ENCODE measurements around the gene LRRC23.
A peak's percentile ranks its signal among the peaks of the same experiment; 100 is the strongest.

LRRC23 gene

DNA sequence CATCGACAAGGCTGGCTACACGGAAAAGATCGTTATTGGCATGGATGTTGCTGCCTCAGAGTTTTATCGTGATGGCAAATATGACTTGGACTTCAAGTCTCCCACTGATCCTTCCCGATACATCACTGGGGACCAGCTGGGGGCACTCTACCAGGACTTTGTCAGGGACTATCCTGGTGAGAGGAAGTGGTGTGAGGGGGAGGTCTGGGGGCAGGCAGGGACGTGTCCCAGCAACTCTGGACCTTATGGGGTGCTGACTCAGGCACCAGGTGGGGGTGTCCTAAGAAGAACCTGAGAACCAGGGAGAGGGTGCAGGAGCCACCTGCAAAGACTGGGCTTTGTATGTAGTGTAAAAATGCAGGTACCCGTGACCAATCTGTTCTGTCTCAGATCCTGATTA, 15.0 kb downstream of the LRRC23 start:
- Histone ChIP-seq H3K9ac (ENCODE audit: low read length) (no peak overlapping the region), H4K91ac (ENCODE audit: low read depth, low read length) (no peak overlapping the region), H4K8ac (ENCODE audit: low read depth, low read length) (no peak overlapping the region), H3K4me2 (ENCODE audit: low read length) (no peak overlapping the region), H4K12ac (ENCODE audit: low read depth, low read length) (no peak overlapping the region), H3K23ac (ENCODE audit: low read length) (no peak overlapping the region), H3K79me2 (ENCODE audit: control insufficient read depth, insufficient read depth, low read length, poor library complexity) (no peaks in the 10 kb centered on the region), H2AFZ (ENCODE audit: insufficient read depth, low read length, poor library complexity) (no peak overlapping the region), H3K14ac (ENCODE audit: low read length) (no peak overlapping the region), H2BK12ac (ENCODE audit: low read length) (no peak overlapping the region), H3K36me3 (ENCODE audit: control insufficient read depth in 1 of 2, insufficient read depth in 2 of 2, low read length in 2 of 2) (no peaks in the 10 kb centered on the region), H3K4me1 (ENCODE audit: control insufficient read depth in 1 of 2, insufficient read depth in 2 of 2, low read length in 2 of 2) (peaks cover 2% of the 10 kb centered on the region in 2 experiments), H3K4me3 (ENCODE audit: low read depth, low read length) (no peak overlapping the region), H3K79me1 (ENCODE audit: low read length) (no peaks in the 10 kb centered on the region), H2BK120ac (ENCODE audit: insufficient read depth, low read length, poor library complexity) (no peak overlapping the region), H3K9me3 (ENCODE audit: insufficient read depth, low read depth, low read length) (no peaks in the 10 kb centered on the region), H3K27me3 (ENCODE audit: insufficient read depth, low read length) (peaks cover 9% of the 10 kb centered on the region), H3K18ac (ENCODE audit: low read length) (no peak overlapping the region), H2BK5ac (ENCODE audit: low read depth, low read length, poor library complexity) (no peak overlapping the region), H3K27ac (ENCODE audit: low read depth, low read length) (no peak overlapping the region), H2AK5ac (ENCODE audit: low read length) (no peak overlapping the region), H3K4ac (ENCODE audit: low read depth, low read length) (no peak overlapping the region)
- WGBS (ENCODE audit: extremely low coverage, insufficient coverage, insufficient read length), result no CpG with 5 or more reads among the region's 7 CpGs
- no peak for DNase-seq

DNA sequence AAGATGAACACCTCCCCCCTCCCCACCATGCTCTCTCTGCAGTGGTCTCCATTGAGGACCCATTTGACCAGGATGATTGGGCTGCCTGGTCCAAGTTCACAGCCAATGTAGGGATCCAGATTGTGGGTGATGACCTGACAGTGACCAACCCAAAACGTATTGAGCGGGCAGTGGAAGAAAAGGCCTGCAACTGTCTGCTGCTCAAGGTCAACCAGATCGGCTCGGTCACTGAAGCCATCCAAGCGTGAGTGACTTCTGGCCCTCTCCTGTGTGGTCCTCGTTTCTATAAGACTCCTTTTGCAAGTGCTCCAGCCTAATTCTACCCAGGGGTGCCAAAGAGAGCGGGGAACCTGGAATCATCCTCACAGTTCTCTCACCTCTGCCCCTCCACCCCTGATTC, 16.9 kb downstream of the LRRC23 start:
- no peaks in the 10 kb centered on the region for H3K27me3 ChIP-seq (ENCODE audit: insufficient read depth, low read length)
- peaks cover 2% of the 10 kb centered on the region for H3K79me2 ChIP-seq (ENCODE audit: control insufficient read depth, insufficient read depth, low read length, poor library complexity)
- no peak overlapping the region for H3K4ac ChIP-seq (ENCODE audit: low read depth, low read length)
- no peak overlapping the region for H4K91ac ChIP-seq (ENCODE audit: low read depth, low read length)
- H3K4me3 ChIP-seq (ENCODE audit: low read depth, low read length), result no peak overlapping the region
- H3K14ac ChIP-seq (ENCODE audit: low read length), result no peak overlapping the region
- no peak overlapping the region for H3K23ac ChIP-seq (ENCODE audit: low read length)
- no peak overlapping the region for H3K4me2 ChIP-seq (ENCODE audit: low read length)
- whole genome bisulfite sequencing (ENCODE audit: extremely low coverage, insufficient coverage, insufficient read length), result no CpG with 5 or more reads among the region's 7 CpGs
- H3K79me1 ChIP-seq (ENCODE audit: low read length), result peaks cover 12% of the 10 kb centered on the region
- peaks cover 19 to 21% of the 10 kb centered on the region in 2 experiments for H3K4me1 ChIP-seq (ENCODE audit: control insufficient read depth in 1 of 2, insufficient read depth in 2 of 2, low read length in 2 of 2)
- H4K8ac ChIP-seq (ENCODE audit: low read depth, low read length), result no peak overlapping the region
- H2BK120ac ChIP-seq (ENCODE audit: insufficient read depth, low read length, poor library complexity), result no peak overlapping the region
- no peak overlapping the region for H2AFZ ChIP-seq (ENCODE audit: insufficient read depth, low read length, poor library complexity)
- no peak for DNase-seq
- no peak overlapping the region for H3K27ac ChIP-seq (ENCODE audit: low read depth, low read length)
- H2BK5ac ChIP-seq (ENCODE audit: low read depth, low read length, poor library complexity), result no peak overlapping the region
- no peak overlapping the region for H2AK5ac ChIP-seq (ENCODE audit: low read length)
- peak overlapping the region; percentile 19 for H3K9ac ChIP-seq (ENCODE audit: low read length)
- no peak overlapping the region for H2BK12ac ChIP-seq (ENCODE audit: low read length)
- no peaks in the 10 kb centered on the region for H3K36me3 ChIP-seq (ENCODE audit: control insufficient read depth in 1 of 2, insufficient read depth in 2 of 2, low read length in 2 of 2)
- H3K18ac ChIP-seq (ENCODE audit: low read length), result no peak overlapping the region
- H3K9me3 ChIP-seq (ENCODE audit: insufficient read depth, low read depth, low read length), result no peaks in the 10 kb centered on the region
- no peak overlapping the region for H4K12ac ChIP-seq (ENCODE audit: low read depth, low read length)

DNA sequence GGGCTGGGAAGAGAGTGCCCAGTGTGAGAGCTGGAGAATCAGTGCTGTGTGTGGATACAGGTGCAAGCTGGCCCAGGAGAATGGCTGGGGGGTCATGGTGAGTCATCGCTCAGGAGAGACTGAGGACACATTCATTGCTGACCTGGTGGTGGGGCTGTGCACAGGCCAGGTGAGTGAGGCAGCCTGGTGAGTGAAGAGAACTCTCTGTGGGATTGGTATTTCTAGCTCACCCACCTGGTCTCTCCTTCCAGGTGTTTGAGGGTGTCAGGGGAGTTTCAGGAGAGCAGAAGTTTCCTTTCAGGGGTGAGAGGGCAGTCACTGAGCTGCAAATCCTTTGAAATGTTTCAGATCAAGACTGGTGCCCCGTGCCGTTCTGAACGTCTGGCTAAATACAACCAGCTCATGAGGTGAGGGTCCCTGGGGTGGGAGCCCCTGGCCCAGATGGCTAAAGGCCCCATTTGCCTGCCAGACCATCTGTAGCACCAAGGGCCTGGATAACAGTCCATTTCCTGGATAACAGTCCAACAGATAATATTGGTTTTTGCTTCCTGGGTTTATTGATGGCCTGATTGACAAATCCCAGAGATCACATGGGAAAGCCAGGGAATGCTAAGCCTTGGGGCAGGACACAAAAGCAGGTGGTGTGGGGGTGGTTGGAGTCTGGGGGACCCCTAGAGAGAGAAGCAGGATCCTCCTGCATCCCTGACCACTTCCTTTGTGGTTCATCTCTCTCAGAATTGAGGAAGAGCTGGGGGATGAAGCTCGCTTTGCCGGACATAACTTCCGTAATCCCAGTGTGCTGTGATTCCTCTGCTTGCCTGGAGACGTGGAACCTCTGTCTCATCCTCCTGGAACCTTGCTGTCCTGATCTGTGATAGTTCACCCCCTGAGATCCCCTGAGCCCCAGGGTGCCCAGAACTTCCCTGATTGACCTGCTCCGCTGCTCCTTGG, 17.6 kb downstream of the LRRC23 start:
- Histone ChIP-seq H2BK120ac (ENCODE audit: insufficient read depth, low read length, poor library complexity) (no peak overlapping the region), H2AK5ac (ENCODE audit: low read length) (no peak overlapping the region), H3K23ac (ENCODE audit: low read length) (no peak overlapping the region), H3K79me2 (ENCODE audit: control insufficient read depth, insufficient read depth, low read length, poor library complexity) (peaks cover 7% of the 10 kb centered on the region), H3K27me3 (ENCODE audit: insufficient read depth, low read length) (no peaks in the 10 kb centered on the region), H3K79me1 (ENCODE audit: low read length) (peaks cover 18% of the 10 kb centered on the region), H4K8ac (ENCODE audit: low read depth, low read length) (no peak overlapping the region), H3K9ac (ENCODE audit: low read length) (peak overlapping the region; percentile 19), H4K91ac (ENCODE audit: low read depth, low read length) (no peak overlapping the region), H2AFZ (ENCODE audit: insufficient read depth, low read length, poor library complexity) (no peak overlapping the region), H3K36me3 (ENCODE audit: control insufficient read depth in 1 of 2, insufficient read depth in 2 of 2, low read length in 2 of 2) (no peaks in the 10 kb centered on the region), H3K4ac (ENCODE audit: low read depth, low read length) (no peak overlapping the region), H3K4me1 (ENCODE audit: control insufficient read depth in 1 of 2, insufficient read depth in 2 of 2, low read length in 2 of 2) (peaks cover 24 to 27% of the 10 kb centered on the region in 2 experiments), H3K4me2 (ENCODE audit: low read length) (no peak overlapping the region), H2BK12ac (ENCODE audit: low read length) (no peak overlapping the region), H3K4me3 (ENCODE audit: low read depth, low read length) (no peak overlapping the region), H3K14ac (ENCODE audit: low read length) (no peak overlapping the region), H3K27ac (ENCODE audit: low read depth, low read length) (no peak overlapping the region), H2BK5ac (ENCODE audit: low read depth, low read length, poor library complexity) (no peak overlapping the region), H4K12ac (ENCODE audit: low read depth, low read length) (no peak overlapping the region), H3K18ac (ENCODE audit: low read length) (no peak overlapping the region), H3K9me3 (ENCODE audit: insufficient read depth, low read depth, low read length) (no peaks in the 10 kb centered on the region)
- DNase-seq, result no peak
- WGBS (ENCODE audit: extremely low coverage, insufficient coverage, insufficient read length), result no CpG with 5 or more reads among the region's 9 CpGs

DNA sequence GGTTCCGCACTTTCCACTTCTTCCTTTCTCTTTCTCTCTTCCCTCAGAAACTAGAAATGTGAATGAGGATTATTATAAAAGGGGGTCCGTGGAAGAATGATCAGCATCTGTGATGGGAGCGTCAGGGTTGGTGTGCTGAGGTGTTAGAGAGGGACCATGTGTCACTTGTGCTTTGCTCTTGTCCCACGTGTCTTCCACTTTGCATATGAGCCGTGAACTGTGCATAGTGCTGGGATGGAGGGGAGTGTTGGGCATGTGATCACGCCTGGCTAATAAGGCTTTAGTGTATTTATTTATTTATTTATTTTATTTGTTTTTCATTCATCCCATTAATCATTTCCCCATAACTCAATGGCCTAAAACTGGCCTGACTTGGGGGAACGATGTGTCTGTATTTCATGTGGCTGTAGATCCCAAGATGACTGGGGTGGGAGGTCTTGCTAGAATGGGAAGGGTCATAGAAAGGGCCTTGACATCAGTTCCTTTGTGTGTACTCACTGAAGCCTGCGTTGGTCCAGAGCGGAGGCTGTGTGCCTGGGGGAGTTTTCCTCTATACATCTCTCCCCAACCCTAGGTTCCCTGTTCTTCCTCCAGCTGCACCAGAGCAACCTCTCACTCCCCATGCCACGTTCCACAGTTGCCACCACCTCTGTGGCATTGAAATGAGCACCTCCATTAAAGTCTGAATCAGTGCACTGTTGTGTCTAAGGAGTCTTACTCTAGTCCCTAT, 18.5 kb downstream of the LRRC23 start:
- H3K4me1 ChIP-seq (ENCODE audit: control insufficient read depth in 1 of 2, insufficient read depth in 2 of 2, low read length in 2 of 2), result peaks cover 24 to 28% of the 10 kb centered on the region in 2 experiments
- H2BK5ac ChIP-seq (ENCODE audit: low read depth, low read length, poor library complexity), result no peak overlapping the region
- H2BK120ac ChIP-seq (ENCODE audit: insufficient read depth, low read length, poor library complexity), result no peak overlapping the region
- no peak overlapping the region for H3K4me2 ChIP-seq (ENCODE audit: low read length)
- H3K36me3 ChIP-seq (ENCODE audit: control insufficient read depth in 1 of 2, insufficient read depth in 2 of 2, low read length in 2 of 2), result no peaks in the 10 kb centered on the region
- no peak overlapping the region for H4K91ac ChIP-seq (ENCODE audit: low read depth, low read length)
- DNase-seq, result no peak
- H3K23ac ChIP-seq (ENCODE audit: low read length), result no peak overlapping the region
- no peaks in the 10 kb centered on the region for H3K27me3 ChIP-seq (ENCODE audit: insufficient read depth, low read length)
- H3K9me3 ChIP-seq (ENCODE audit: insufficient read depth, low read depth, low read length), result no peaks in the 10 kb centered on the region
- no peak overlapping the region for H2AK5ac ChIP-seq (ENCODE audit: low read length)
- no peak overlapping the region for H3K14ac ChIP-seq (ENCODE audit: low read length)
- H3K4me3 ChIP-seq (ENCODE audit: low read depth, low read length), result no peak overlapping the region
- no peak overlapping the region for H4K12ac ChIP-seq (ENCODE audit: low read depth, low read length)
- H3K27ac ChIP-seq (ENCODE audit: low read depth, low read length), result no peak overlapping the region
- H2AFZ ChIP-seq (ENCODE audit: insufficient read depth, low read length, poor library complexity), result no peak overlapping the region
- H4K8ac ChIP-seq (ENCODE audit: low read depth, low read length), result no peak overlapping the region
- no peak overlapping the region for H3K9ac ChIP-seq (ENCODE audit: low read length)
- H3K18ac ChIP-seq (ENCODE audit: low read length), result no peak overlapping the region
- no peak overlapping the region for H2BK12ac ChIP-seq (ENCODE audit: low read length)
- H3K79me2 ChIP-seq (ENCODE audit: control insufficient read depth, insufficient read depth, low read length, poor library complexity), result peaks cover 12% of the 10 kb centered on the region
- peaks cover 24% of the 10 kb centered on the region for H3K79me1 ChIP-seq (ENCODE audit: low read length)
- no peak overlapping the region for H3K4ac ChIP-seq (ENCODE audit: low read depth, low read length)
- no CpG with 5 or more reads among the region's 10 CpGs for WGBS (ENCODE audit: extremely low coverage, insufficient coverage, insufficient read length)

All from trophoblast cell (in vitro differentiated cells and primary cell).